Temporal lobe (tissue), 1 donor: Measurements from ENCODE around the gene NUDT10. TPM values are rescaled to one million over a fixed set of nuclear protein-coding genes. Genes with fewer than 3 reads are reported as not detected.

ENCODE experiments used
- total RNA-seq: library from RNA; depleted of rRNA; stranded (reverse); fragments of >200 nt; gene quantifications from one replicate; pipeline ENCODE4 v1.2.3, GENCODE V29; 2014

NUDT10 gene
- total RNA-seq, 1 donor from 2014 or later, result 39.1 TPM

Other genes with a start within 250 kb of the NUDT10 start
- 63.4 TPM for gene NUDT11, start 163.8 kb downstream of the NUDT10 start, total RNA-seq